Hematopoietic multipotent progenitor cell treated with erythropoietin and hydrocortisone succinate and interleukin-3 and kit ligand, for 15 days (in vitro differentiated cells): Measurements from ENCODE around the gene ZNF569.
"Not testable (repeated sequence)": the region's sequence is repeated elsewhere in the genome, so short reads cannot be mapped to it uniquely, and the experiment has no call there.

ENCODE experiments used
- DNase-seq: peaks from one replicate; pipeline ENCODE4 v3.0.0-alpha.2; 2015; ENCODE audit warnings: low spot score

ZNF569 gene

GRCh38 chr19:37466798-37467607 is at the start of gene ZNF569:
Gene ZNF569 (minus strand): TSS chr19:37467444. CDS start chr19:37444921, 22,523 bp downstream.
- DNase-seq, result peak; percentile 85

DNA sequence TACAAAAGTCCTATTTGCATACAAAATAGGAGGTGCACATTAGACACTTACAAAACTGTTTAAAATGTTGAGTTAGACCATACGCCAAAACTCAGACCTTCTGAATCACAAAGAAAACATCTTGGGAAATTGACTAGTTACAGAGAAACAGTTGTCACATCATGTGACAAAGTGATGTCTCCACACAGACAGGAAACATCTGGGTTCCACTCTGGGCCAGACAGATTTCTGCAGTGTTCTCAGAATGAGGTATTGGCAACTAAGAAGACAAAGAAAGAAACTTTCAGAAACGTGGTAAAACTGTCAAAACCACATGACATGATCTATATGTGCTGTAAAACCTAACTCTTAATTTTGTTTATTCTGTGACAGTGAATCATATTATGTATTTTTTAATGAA is 46.2 kb upstream of the ZNF569 start:
- DNase-seq, result no peak

DNA sequence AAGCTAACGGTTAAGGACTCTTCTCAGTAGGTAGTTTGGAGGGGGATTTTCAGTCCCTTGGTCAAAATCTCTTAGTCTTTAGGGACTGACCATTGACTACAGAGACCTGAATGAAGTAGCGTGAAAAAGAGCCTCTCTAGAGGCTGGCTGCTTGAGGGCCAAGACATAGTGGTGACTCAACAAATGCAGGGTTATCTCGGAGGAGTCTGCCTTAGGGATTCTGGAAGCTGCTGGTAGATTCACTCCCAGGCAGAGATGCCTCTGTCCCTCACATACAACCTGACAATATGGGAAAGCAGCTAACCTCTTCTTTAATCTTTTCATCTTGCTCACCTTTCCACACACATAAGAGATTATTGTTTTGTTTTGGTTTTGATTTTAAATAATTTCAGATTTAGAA is 44.6 kb upstream of the ZNF569 start:
- no peak for DNase-seq

- DNase-seq, result no peak
Measured at GRCh38 chr19:37511186-37511585, 43.9 kb upstream of the ZNF569 start.

GRCh38 chr19:37507167-37507464 is 39.9 kb upstream of the ZNF569 start:
- no peak for DNase-seq

DNA sequence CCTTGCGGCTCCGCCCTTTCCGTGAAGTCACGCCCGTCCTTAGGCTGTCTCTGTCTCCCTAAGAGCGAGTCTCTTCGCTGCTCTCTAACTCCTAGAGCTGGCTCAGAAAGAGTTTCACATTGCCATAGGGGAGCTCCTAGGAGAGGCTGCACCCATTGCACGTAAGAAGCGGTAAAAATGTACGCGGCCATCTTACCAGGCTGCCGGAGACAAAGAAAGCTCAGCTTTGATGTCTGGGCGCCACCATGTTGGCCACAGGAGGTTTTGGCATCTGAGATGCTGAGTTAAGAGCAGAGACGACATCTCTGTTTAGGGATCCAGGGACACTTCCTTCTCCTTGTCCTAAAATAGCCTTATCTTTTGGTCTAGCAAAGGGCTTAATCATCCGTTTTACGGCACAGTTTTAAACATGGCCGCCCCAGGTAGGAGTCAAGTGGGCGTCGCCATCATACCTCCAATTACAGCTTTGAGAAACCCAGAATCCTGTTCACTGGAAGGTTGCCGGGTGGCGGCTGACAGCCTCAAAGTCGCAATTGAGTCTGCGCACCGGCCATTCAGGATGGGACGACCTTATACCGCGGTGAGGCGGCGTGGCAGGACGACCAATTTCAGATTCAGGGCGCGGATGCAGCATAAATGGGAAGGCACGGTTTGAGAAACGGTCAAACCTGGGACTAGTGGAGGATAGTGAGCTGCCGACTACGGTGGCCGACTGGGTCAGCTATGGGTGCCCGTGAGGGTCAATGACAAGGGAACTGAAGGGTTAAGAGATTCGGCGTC is 39.3 kb upstream of the ZNF569 start, which contains the start of gene ZNF793:
Gene ZNF793 (plus strand): TSS at position 553 of the 780 bp plus-strand sequence. CDS start 16,501 bp downstream, outside the sequence.
- DNase-seq, result no peak

DNA sequence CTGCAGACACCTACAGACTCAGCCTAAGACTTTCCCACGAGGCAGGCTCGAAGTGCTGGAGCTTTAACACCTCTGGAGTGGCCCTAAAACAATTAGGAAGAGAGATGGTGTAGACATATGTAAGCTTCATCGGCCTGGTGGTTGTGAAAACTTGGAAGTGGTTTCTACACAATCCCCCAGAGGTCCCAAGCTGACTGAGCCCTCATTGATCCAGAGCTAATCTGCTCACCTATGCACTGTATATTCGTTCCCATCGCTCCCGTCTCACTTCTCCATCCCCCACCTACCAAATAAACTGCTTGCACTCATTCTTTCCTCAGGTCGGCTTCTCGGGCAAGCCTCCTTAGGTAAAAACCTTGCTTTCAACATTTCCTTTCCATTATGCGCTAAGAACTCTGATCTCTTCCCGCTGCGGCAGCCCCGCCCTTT is 38.7 kb upstream of the ZNF569 start:
- no peak for DNase-seq

GRCh38 chr19:37492213-37492612 is 25.0 kb upstream of the ZNF569 start:
- no peak for DNase-seq

DNA sequence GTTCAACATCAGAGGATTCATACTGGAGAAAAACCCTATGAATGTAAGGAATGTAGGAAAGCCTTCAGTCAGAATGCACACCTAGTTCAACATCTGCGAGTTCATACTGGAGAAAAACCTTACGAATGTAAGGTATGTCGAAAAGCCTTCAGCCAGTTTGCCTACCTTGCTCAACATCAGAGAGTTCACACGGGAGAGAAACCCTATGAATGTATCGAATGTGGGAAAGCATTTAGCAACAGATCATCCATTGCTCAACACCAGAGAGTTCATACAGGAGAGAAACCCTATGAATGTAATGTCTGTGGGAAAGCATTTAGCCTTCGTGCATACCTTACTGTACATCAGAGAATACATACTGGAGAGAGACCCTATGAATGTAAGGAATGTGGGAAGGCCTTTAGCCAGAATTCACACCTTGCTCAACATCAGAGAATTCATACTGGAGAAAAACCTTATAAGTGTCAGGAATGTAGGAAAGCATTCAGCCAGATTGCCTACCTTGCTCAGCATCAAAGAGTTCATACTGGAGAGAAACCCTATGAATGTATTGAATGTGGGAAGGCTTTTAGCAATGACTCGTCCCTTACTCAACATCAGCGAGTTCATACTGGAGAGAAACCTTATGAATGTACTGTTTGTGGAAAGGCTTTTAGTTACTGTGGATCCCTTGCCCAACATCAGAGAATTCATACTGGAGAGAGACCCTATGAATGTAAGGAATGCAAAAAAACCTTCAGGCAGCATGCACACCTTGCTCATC is 17.3 kb upstream of the ZNF569 start:
- DNase-seq, result no peak

DNA sequence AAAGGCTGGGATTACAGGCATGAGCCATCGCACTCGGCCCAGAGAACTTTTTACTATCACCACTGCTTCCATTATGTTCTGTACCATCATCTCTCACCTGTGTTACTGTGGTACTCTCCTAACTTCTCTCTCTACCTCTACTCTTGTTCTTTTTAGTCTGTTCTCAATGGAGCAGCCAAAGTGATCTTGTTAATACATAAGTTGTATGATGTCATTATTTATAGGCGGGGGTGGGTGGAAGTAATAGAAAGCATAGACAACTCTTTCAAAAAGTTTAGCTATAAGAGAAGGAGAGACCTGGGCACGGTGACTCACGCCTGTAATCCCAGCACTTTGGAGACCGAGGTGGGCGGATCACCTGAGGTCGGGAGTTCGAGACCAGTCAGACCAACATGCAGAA is 4.9 kb upstream of the ZNF569 start:
- no peak for DNase-seq

GRCh38 chr19:37470216-37470615 is 3.0 kb upstream of the ZNF569 start:
- no peak for DNase-seq

GRCh38 chr19:37468961-37469777 is 1.9 kb upstream of the ZNF569 start, which contains the start of gene ZNF570:
Gene ZNF570 (plus strand): TSS chr19:37469356. CDS start chr19:37470355, 999 bp downstream.
- peak; percentile 73 for DNase-seq

GRCh38 chr19:37467608-37468090 is 405 bp upstream of the ZNF569 start:
- no peak for DNase-seq

DNA sequence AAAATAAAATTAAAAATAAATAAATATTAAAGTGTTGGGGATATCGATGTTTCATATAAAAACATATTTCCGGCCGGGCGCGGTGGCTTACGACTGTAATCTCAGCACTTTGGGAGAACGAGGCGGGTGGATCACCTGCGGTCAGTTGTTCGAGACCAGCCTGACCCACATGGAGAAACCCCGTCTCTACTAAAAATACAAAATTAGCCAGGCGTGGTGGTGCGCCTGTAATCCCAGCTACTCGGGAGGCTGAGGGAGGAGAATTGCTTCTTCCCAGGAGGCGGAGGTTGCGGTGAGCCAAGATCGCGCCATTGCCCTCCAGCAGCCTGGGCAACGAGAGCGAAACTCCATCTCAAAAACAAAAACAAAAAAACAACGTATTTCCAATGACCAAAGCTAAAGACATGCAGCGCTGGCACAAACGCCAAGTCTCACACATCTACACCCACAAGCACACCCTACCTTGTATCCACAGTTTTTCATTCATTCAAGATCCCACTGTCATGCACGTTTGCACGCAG is 907 bp downstream of the ZNF569 start:
- DNase-seq, result no peak

DNA sequence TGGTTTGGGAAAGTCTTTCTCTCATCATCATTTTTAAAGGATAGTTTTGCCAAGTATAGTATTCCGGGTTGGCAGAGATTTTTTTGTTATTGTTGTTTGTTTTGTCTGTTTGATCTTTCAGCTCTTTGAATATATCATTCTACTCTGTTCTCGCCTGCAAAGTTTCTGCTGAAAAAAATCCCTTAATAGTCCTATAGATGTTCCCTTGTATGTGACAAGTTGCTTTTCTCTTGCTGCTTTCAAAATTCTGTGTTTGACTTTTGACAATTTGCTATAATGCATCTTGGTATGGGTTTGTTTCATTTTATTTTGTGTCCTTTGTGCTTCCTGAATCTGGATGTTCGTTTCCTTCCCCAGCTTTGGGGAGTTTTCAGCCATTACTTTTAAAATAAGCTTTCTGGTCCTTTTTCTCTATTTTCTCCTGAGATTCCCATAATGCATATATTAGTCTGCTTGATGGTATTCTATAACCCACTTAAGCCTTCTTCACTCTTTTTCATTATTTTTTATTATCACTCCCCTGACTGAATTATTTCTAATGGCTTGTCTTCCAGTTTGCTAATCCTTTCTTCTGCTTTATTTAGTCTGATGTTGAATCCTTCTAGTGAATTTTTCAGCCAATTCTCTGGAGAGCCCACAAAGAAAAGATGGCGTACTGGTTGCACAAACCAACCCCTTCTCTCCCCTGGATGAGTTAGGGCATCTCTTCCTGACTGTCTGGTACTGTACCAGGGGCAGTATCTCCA is 14.6 kb downstream of the ZNF569 start:
- no peak for DNase-seq

- DNase-seq, result no peak
Measured at GRCh38 chr19:37413313-37414084, 53.7 kb downstream of the ZNF569 start.

- no peak for DNase-seq
Measured at GRCh38 chr19:37412700-37413099, 54.5 kb downstream of the ZNF569 start.

DNA sequence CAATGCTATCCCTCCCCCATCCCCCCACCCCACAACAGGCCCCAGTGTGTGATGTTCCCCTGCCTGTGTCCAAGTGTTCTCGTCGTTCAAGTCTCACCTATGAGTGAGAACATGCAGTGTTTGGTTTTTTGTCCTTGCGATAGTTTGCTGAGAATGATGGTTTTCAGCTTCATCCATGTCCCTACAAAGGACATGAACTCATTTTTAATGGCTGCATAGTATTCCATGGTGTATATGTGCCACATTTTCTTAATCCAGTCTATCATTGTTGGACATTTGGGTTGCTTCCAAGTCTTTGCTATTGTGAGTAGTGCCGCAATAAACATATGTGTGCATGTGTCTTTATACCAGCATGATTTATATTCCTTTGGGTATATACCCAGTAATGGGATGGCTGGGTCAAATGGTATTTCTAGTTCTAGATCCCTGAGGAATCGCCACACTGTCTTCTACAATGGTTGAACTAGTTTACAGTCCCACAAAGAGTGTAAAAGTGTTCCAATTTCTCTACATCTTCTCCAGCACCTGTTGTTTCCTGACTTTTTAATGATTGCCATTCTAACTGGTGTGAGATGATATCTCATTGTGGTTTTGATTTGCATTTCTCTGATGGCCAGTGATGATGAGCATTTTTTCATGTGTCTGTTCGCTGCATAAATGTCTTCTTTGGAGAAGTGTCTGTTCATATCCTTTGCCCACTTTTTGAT is 61.0 kb downstream of the ZNF569 start:
- not testable (repeated sequence) for DNase-seq

DNA sequence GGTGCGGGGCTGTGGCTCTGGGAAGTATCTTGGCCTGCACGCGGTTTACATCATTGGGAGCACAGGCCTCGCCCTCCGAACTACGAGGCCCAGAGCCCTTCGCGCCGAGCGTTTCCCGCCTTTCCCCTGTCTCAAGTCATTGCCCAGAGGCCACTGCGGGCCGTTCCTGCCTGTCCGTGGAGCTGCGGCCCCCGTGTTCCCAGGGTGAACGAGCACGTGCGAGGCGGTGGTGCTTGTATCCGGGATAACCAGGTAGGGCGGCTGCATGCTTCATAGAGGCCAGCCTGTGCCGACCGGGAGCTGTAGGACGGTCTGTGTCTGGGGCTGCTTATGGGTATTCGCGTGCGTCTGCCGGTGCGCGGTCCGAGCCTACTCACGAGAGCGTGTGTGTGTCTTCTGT is 63.8 kb downstream of the ZNF569 start:
- no peak for DNase-seq
